Ramos (cell line): ENCODE results near the gene TOB2.
"Not testable (repeated sequence)": the region's sequence is repeated elsewhere in the genome, so short reads cannot be mapped to it uniquely, and the experiment has no call there.

Experiments used
- in situ Hi-C: fragments of 300-500 bp; cut with MboI; formaldehyde crosslinking; loops from one replicate; pipeline ENCODE4 v1.14.3; 2022; ENCODE audit warnings: low sequenced_read_pairs; ENCODE audit not compliant: unreplicated experiment

TOB2 gene

GRCh38 chr22:41433480-41433879 lies 13.1 kb downstream of the TOB2 start:
- in situ Hi-C loops: not testable (repeated sequence)

DNA sequence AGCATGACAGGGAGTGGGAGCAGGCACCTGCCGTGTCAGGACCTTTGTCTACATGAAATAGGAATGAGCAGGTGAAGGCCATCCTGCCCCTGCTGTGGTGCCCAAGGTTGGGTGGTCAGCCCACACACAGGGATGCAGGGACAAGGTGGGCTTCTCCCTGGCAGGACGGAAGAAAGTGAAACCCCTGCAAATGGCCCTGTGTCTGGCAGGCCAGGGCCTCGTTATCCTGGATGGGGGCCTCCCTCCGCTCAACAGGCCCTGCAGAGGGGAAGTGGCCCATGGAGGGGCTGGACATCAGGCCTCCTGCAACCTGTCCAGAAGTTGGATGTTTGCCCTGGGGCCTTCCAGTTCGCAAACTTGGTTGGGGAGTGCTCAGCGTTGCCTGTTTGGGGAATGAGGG lies 14.9 kb downstream of the TOB2 start:
- in situ Hi-C loops: no loop called here

- in situ Hi-C loops: no loop called here
Observed at GRCh38 chr22:41429951-41430332, 16.7 kb downstream of the TOB2 start.

DNA sequence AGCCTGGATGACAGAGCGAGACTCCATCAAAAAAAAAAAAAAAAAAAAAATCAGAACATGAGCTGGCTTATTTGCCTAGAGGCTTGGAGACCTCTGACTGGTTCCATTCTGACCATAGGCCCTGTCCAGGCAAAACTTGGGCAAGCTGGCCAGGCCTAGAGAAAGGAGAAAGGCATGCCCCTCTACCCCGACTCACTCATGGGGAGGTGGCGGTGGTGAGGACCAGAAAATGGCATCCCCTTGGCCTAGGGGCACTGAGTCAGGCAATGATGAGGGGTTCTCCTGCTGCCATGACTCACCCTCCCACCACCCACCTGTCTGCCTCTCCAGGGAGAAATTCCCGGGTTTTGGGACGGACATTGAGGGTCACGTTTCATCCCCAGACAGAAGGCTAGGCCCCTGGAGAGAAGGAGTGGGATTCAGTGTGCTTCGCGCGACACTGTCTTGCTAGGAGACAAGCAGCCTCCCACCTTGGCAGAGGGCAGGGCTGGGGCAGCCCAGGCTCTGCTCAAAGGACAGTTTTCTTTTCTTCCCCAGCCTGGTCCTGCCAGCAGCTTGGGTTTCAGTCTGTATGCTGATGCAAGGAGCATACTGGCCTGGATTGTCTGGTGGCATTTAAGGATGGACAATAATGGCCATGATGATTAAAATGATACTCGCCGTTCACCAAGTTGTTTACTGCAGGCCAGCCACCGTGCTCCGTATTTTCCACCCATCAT lies 17.2 kb downstream of the TOB2 start:
- in situ Hi-C loops: no loop called here

DNA sequence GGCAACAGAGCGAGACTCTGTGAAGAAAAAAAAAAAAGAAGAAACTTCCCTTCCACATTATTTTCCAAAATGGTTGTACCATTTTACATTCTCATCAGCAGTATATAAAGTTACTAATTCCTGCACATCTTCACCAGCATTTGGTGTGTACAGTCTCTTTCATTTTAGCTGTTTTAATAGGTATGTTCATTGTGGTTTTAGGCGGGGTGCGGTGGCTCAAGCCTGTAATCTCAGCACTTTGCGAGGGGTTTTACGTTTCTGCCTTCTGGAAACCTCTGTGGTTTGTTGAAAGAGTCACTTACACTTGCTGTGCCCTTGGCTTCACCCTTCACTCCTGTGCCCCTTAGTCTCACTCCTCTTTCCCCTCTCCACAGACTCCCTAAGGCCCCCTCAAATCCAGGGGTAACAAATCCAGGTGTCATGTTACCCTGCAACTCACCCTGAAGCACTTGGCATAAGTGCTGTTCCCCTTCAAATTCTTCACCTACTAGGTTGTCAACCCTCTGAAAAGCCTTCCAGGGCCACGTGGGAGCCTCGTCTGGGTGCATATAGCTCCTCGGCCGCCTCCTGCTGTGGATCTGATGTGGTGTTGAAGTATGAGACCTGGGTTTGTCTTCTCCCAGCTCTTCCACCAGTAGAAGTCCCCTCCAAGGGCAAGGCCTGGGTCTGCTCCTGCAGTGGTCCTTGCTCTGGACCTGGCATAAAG lies 20.8 kb downstream of the TOB2 start:
- in situ Hi-C loops: no loop called here

DNA sequence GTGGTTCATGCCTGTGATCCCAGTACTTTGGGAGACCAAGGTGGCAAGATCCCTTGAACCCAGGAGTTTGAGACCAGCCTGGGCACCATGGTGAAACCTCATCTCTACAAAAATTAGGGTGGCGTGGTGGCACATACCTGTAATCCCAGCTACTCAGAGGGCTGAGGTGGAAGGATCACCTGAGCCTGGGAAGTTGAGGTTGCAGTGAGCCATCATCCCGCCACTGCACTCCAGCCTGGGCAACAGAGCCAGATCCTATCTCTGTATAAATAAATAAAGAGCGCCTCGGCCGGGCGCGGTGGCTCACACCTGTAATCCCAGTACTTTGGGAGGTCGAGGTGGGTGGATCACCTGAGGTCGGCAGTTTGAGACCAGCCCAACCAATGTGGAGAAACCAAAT lies 27.9 kb downstream of the TOB2 start:
- in situ Hi-C loops: no loop called here

DNA sequence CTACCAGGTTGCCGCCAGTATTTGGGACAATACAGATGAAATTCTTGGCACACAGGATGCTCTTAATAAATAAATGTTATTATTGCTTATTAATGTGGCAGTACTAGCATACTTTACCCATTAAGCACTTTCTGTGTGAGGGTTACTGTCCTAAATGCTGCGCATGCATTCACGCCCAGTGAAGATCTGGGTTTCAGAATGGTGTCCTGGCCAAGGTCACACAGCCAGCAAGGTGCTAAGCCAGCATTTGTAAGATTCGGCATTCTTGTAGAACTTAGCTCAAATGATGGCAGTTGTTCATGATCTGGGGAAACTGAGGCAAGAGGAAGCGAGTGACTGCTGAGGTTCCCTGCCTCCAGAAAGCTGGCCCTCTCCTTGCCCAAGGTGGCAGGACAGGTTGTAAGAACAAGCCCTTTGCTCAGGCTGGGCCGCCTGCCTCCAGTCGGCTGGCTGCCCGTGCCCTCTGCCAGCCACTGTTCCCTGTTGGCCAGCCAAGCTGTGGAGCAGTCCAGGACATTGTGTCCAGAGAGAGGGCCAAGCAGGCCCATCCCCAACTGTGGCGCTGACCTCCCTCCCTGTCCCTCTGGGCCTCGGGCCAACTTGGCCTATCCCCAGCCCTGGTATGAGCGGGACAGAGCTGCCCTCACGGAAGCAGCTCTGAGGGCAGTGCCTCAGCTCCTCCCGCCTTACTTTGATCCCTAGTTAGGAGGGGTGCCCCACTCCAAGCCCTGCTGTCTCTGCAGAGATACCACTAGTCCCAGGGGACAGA lies 28.8 kb downstream of the TOB2 start:
- in situ Hi-C loops: no loop called here

- in situ Hi-C loops: no loop called here
Observed at GRCh38 chr22:41415554-41415953, 31.0 kb downstream of the TOB2 start.

- in situ Hi-C loops: no loop called here
Observed at GRCh38 chr22:41411021-41411851, 35.4 kb downstream of the TOB2 start.

GRCh38 chr22:41410311-41410751 lies 36.3 kb downstream of the TOB2 start:
- in situ Hi-C loops: no loop called here

- in situ Hi-C loops: no loop called here
Observed at GRCh38 chr22:41408665-41409064, 37.9 kb downstream of the TOB2 start.

GRCh38 chr22:41407433-41407832 lies 39.2 kb downstream of the TOB2 start:
- in situ Hi-C loops: no loop called here

- in situ Hi-C loops: no loop called here
Observed at GRCh38 chr22:41406410-41406809, 40.2 kb downstream of the TOB2 start.

DNA sequence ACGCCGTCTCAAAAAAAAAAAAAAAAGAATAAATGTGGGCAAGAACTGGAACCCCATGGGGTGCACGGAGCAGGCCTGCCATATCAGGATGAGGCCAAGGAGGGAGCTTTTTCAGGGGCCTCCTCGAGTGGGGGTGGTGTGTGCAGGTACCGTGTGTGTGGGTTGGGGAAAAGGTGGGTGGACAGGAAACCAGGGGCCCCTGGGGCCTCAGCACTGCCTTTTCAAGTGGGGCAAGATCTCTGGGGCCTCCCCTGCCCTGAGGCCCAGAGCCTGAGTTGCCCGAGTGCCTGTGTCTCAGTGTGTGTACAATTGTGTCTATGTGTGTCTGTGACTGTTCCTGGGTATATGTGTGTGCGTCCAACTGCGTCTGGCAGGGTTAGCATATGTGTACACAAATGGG lies 41.0 kb downstream of the TOB2 start:
- in situ Hi-C loops: no loop called here

GRCh38 chr22:41403532-41404318 lies 42.9 kb downstream of the TOB2 start:
- in situ Hi-C loops: loop anchor here (5.0 kb wide), 1 partner anchor 114 kb away; no protein-coding TSS in a partner anchor

- in situ Hi-C loops: loop anchor here (5.0 kb wide), 1 partner anchor 114 kb away; no protein-coding TSS in a partner anchor
Observed at GRCh38 chr22:41402851-41403250, 43.8 kb downstream of the TOB2 start.

DNA sequence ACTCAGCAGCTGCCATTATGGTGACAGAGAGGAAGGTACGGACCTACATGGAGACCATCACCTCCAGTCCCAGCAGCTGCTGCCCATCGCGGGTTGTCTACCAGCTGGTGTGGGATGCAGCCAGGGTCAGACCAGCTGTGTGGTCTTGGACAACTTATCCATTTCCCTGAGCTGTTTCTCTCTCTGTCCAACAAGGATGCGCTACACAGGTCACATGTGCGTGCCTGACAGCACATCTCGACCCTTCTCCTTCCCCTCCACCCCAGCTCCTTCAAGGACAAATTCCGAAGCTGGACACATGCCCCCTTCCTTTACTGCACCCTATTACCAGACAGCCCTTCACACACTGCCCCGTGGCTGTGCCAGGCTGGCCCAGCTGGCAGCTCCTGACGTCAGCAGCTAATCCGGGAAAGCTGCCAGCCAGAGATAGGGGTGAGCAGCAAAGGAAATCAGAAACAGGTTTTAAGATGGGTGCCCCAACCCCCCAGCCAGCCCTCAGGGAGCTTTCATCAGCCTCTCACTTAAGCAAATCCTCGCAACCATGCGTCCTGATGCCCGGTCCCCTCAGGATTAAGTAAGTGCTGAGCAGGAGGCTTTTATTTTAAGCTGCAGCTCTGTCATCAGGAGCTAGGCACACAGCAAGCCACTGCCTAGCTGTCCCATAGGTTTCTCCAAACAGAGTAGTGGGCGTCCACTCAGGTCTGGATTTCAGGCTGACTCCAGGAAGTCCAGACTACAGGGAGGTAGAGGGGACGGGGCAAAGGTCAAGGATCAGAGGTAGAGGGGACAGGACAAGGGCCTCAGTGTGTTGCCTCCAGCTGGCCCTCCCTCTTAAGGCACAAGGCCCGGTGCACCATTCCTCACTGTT lies 44.6 kb downstream of the TOB2 start:
- in situ Hi-C loops: loop anchor here (5.0 kb wide), 1 partner anchor 115 kb away; no protein-coding TSS in a partner anchor

- in situ Hi-C loops: no loop called here
Observed at GRCh38 chr22:41398921-41399320, 47.7 kb downstream of the TOB2 start.
